ENCODE results near the gene EIPR1. TPM values are rescaled to one million over a fixed set of nuclear protein-coding genes. Genes with fewer than 3 reads are reported as not detected.

The EIPR1 gene
- total RNA-seq, 1 experiment from 2014 or later = 22.8 TPM

DNA sequence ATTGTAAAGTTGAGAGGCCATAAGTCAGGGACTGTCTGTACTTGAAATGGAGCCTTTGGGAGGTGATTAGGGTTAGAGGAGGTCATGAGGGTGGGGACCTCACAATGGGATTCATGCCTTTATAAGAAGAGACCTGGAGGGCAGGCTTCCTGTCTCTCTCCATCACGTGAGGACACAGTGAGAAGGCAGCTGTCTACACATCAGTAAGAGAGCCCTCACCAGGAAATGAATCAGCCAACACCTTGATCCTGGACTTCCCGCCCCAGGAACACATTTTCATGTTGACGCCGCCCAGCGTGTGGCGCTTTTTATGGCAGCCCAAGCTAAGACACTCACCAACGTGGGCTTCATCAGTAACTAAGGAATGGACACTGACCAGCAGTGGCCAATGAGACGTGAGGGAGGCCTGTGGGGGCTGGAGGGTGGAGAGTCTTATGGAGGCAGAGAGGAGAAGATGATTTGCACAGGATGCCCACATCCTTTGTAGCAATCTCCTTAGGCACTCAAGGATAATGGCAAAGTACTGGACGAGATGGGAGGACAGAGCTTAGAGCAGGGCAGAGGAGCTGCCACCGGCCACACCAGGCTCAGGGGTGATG, 162.7 kb downstream of the EIPR1 start:
- Mint-ChIP-seq H3K4me3 (no peak overlapping the region), H3K9me3 (peaks cover 5% of the 10 kb centered on the region), H3K27ac (no peak overlapping the region), H3K4me1 (peaks cover 13% of the 10 kb centered on the region; the same call in 1 of the 2 replicates), H3K36me3 (peaks cover 9% of the 10 kb centered on the region), H3K27me3 (ENCODE audit: low read depth) (peaks cover under 1% of the 10 kb centered on the region; the same call in 1 of the 2 replicates)
- ATAC-seq = peak; percentile 43; the same call in 1 of the 2 replicates
- ChIA-PET POLR2A (no interaction called here), CTCF (interaction anchor here (1.0 kb wide), 1 partner anchor 17 kb away, joined by 3 read pairs; no protein-coding TSS in a partner anchor)
- no peak for TF ChIP-seq E2F1 (CRISPR knock-in tag; IDR thresholded peaks at IDR 0.05)
- TF ChIP-seq ZMAT4 (CRISPR knock-in tag; IDR thresholded peaks at IDR 0.05) = no peak
- no peak for TF ChIP-seq PRRX2 (CRISPR knock-in tag; IDR thresholded peaks at IDR 0.05)
- TF ChIP-seq, protein P1, sequence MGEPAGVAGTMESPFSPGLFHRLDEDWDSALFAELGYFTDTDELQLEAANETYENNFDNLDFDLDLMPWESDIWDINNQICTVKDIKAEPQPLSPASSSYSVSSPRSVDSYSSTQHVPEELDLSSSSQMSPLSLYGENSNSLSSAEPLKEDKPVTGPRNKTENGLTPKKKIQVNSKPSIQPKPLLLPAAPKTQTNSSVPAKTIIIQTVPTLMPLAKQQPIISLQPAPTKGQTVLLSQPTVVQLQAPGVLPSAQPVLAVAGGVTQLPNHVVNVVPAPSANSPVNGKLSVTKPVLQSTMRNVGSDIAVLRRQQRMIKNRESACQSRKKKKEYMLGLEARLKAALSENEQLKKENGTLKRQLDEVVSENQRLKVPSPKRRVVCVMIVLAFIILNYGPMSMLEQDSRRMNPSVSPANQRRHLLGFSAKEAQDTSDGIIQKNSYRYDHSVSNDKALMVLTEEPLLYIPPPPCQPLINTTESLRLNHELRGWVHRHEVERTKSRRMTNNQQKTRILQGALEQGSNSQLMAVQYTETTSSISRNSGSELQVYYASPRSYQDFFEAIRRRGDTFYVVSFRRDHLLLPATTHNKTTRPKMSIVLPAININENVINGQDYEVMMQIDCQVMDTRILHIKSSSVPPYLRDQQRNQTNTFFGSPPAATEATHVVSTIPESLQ (CRISPR knock-in tag; IDR thresholded peaks at IDR 0.05) = no peak
- no peak for TF ChIP-seq ETV6 (CRISPR knock-in tag; IDR thresholded peaks at IDR 0.05)
- no peak for TF ChIP-seq JUN (CRISPR knock-in tag; IDR thresholded peaks at IDR 0.05)
- TF ChIP-seq AR (CRISPR knock-in tag; IDR thresholded peaks at IDR 0.05) = no peak
- TF ChIP-seq, protein P2, sequence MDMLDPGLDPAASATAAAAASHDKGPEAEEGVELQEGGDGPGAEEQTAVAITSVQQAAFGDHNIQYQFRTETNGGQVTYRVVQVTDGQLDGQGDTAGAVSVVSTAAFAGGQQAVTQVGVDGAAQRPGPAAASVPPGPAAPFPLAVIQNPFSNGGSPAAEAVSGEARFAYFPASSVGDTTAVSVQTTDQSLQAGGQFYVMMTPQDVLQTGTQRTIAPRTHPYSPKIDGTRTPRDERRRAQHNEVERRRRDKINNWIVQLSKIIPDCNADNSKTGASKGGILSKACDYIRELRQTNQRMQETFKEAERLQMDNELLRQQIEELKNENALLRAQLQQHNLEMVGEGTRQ (CRISPR knock-in tag; IDR thresholded peaks at IDR 0.05) = no peak
- TF ChIP-seq GTF2I (CRISPR knock-in tag; conservative IDR thresholded peaks at IDR 0.05) = no peak
- TF ChIP-seq NR1H2 (CRISPR knock-in tag; IDR thresholded peaks at IDR 0.05) = no peak
- TF ChIP-seq SP1 (CRISPR knock-in tag; conservative IDR thresholded peaks at IDR 0.05) = no peak
- TF ChIP-seq SOX15 (CRISPR knock-in tag; IDR thresholded peaks at IDR 0.05) = no peak
- TF ChIP-seq, protein P3, sequence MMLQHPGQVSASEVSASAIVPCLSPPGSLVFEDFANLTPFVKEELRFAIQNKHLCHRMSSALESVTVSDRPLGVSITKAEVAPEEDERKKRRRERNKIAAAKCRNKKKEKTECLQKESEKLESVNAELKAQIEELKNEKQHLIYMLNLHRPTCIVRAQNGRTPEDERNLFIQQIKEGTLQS (CRISPR knock-in tag; conservative IDR thresholded peaks at IDR 0.05) = no peak
- TF ChIP-seq ZNF232 (CRISPR knock-in tag; IDR thresholded peaks at IDR 0.05) = no peak
- TF ChIP-seq NR2C2 (CRISPR knock-in tag; IDR thresholded peaks at IDR 0.05) = no peak
- no peak for TF ChIP-seq RORB (CRISPR knock-in tag; IDR thresholded peaks at IDR 0.05)
- DNase-seq (ENCODE audit: low spot score) = no peak

DNA sequence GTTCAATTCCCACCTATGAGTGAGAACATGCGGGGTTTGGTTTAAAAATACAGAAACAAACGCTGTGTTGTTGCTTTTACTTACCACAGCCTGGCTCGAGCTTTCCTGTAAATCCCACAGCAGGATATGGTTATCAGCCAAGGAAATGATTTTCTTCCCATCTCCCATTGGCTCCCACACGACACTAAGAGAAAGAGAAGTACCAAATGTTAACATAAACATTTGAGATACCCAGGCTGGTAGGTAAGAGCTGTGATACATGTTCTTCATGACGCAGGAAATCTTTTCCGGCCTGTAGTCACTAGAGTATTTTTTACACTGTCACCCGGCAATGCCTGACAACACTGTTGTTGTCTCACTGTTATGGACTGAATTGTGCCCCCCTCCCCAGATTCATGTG, 163.6 kb downstream of the EIPR1 start:
- Mint-ChIP-seq H3K27ac (no peak overlapping the region), H3K4me3 (no peak overlapping the region), H3K36me3 (peaks cover 3% of the 10 kb centered on the region; the same call in 1 of the 2 replicates), H3K27me3 (ENCODE audit: low read depth) (no peaks in the 10 kb centered on the region), H3K9me3 (no peaks in the 10 kb centered on the region), H3K4me1 (peaks cover 13% of the 10 kb centered on the region; the same call in 1 of the 2 replicates)
- ATAC-seq (no peak), DNase-seq (ENCODE audit: low spot score) (no peak)
- POLR2A ChIA-PET = no interaction called here
- CTCF ChIA-PET = no interaction called here
- TF ChIP-seq ZNF671 (CRISPR knock-in tag; IDR thresholded peaks at IDR 0.05) (no peak), GABPB1 (CRISPR knock-in tag; IDR thresholded peaks at IDR 0.05) (no peak), ELF4 (CRISPR knock-in tag; IDR thresholded peaks at IDR 0.05; ENCODE audit: low read depth) (no peak), MXD4 (CRISPR knock-in tag; IDR thresholded peaks at IDR 0.05; ENCODE audit: borderline replicate concordance) (no peak), TP53 (CRISPR knock-in tag; IDR thresholded peaks at IDR 0.05) (no peak), E2F1 (CRISPR knock-in tag; IDR thresholded peaks at IDR 0.05) (no peak), SP1 (CRISPR knock-in tag; conservative IDR thresholded peaks at IDR 0.05) (no peak), FOXK1 (CRISPR knock-in tag; IDR thresholded peaks at IDR 0.05) (no peak)
- TF ChIP-seq, protein P4, sequence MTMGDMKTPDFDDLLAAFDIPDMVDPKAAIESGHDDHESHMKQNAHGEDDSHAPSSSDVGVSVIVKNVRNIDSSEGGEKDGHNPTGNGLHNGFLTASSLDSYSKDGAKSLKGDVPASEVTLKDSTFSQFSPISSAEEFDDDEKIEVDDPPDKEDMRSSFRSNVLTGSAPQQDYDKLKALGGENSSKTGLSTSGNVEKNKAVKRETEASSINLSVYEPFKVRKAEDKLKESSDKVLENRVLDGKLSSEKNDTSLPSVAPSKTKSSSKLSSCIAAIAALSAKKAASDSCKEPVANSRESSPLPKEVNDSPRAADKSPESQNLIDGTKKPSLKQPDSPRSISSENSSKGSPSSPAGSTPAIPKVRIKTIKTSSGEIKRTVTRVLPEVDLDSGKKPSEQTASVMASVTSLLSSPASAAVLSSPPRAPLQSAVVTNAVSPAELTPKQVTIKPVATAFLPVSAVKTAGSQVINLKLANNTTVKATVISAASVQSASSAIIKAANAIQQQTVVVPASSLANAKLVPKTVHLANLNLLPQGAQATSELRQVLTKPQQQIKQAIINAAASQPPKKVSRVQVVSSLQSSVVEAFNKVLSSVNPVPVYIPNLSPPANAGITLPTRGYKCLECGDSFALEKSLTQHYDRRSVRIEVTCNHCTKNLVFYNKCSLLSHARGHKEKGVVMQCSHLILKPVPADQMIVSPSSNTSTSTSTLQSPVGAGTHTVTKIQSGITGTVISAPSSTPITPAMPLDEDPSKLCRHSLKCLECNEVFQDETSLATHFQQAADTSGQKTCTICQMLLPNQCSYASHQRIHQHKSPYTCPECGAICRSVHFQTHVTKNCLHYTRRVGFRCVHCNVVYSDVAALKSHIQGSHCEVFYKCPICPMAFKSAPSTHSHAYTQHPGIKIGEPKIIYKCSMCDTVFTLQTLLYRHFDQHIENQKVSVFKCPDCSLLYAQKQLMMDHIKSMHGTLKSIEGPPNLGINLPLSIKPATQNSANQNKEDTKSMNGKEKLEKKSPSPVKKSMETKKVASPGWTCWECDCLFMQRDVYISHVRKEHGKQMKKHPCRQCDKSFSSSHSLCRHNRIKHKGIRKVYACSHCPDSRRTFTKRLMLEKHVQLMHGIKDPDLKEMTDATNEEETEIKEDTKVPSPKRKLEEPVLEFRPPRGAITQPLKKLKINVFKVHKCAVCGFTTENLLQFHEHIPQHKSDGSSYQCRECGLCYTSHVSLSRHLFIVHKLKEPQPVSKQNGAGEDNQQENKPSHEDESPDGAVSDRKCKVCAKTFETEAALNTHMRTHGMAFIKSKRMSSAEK (CRISPR knock-in tag; IDR thresholded peaks at IDR 0.05; ENCODE audit: borderline replicate concordance) = no peak
